Prostate gland (tissue), 2 donors: ENCODE measurements around the gene TEX14. TPM values are rescaled to one million over a fixed set of nuclear protein-coding genes. Genes with fewer than 3 reads are reported as not detected.

Experiments
- DNase-seq: peaks from one replicate; pipeline ENCODE4 v3.0.0-alpha.2; 2019; ENCODE audit warnings: low spot score
- H3K27ac ChIP-seq, 2 donors: fragments of 200-600 bp; sonication (generic); 2 replicates each; pipeline ENCODE4 v1.5.1; 2017 to 2019
- H3K27me3 ChIP-seq: fragments of 200-600 bp; sonication (generic); replicated peaks from 2 replicates; pipeline ENCODE4 v1.5.1; 2019; ENCODE audit not compliant: insufficient read depth
- H3K36me3 ChIP-seq, 2 donors: fragments of 200-600 bp; sonication (generic); 1 replicate in 1 of 2; 2 replicates in 1 of 2; pipeline versions ENCODE4 v1.5.1 to v1.8.1; 2017 to 2019
- H3K4me1 ChIP-seq: fragments of 200-600 bp; sonication (generic); replicated peaks from 2 replicates; pipeline ENCODE4 v1.5.1; 2019
- H3K4me3 ChIP-seq, 2 donors: fragments of 200-600 bp; sonication (generic); 2 replicates each; pipeline ENCODE4 v1.5.1; 2017 to 2019
- H3K9me3 ChIP-seq: fragments of 200-600 bp; sonication (generic); 2 replicates; pipeline ENCODE4 v1.5.1; 2017
- POLR2A ChIP-seq: fragments of 450-650 bp; IDR thresholded peaks from one replicate; pipeline ENCODE4 v1.6.1; 2016; ENCODE audit warnings: antibody characterized with exemption, mild to moderate bottlenecking
- POLR2AphosphoS5 ChIP-seq: sonication (generic); formaldehyde crosslinking; IDR thresholded peaks from one replicate; pipeline ENCODE4 v1.6.1; 2017; ENCODE audit warnings: antibody characterized with exemption
- WGBS: methylation state at CpG from one replicate; pipeline ENCODE4 v1.1.5; 2018; 5-methylcytosine and 5-hydroxymethylcytosine counted together
- intact Hi-C: fragments of 100-400 bp; cut with DNase I; formaldehyde crosslinking; loops from one replicate; pipeline ENCODE4 v1.14.2; 2022
- total RNA-seq, 2 donors: library from RNA; depleted of rRNA; stranded (reverse); fragments of >200 nt; gene quantifications; one replicate each; pipeline ENCODE4 v1.1.0, GENCODE V29; 2016
- TF ChIP-seq, protein P1 (sequence below), 4 experiments: fragments of 200-600 bp in 2 of 4; fragments of 450-650 bp in 2 of 4; sonication (generic) in 2 of 4; IDR thresholded peaks; 1 replicate in 3 of 4; 2 replicates in 1 of 4; pipeline ENCODE4 v1.5.1; 2016 to 2019; ENCODE audit warnings: antibody characterized with exemption in 4 of 4, mild to moderate bottlenecking in 2 of 4, moderate library complexity in 2 of 4

The TEX14 gene
- total RNA-seq, 2 donors from 2014 or later, result 0.50 to 14.3 TPM

DNA sequence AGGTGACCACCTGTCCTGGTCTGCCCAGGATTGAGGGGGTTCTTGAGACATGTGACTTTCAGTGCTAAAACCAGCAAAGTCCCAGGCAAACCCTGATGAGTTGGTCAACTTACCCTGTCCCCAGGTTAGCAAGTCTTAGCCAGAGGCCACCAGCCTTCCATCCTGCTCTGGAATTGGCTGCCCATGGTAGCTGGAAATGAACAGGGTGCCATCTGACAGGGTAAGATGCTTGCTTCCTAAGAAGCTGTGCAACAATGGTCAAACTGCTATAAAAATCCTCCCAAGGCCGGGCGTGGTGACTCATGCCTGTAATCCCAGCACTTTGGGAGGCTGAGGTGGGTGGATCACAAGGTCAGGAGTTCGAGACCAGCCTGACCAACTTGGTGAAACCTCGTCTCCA lies 154.6 kb downstream of the TEX14 start:
- no peak for TF ChIP-seq POLR2AphosphoS5
- TF ChIP-seq POLR2A, result no peak
- TF ChIP-seq, protein P1, sequence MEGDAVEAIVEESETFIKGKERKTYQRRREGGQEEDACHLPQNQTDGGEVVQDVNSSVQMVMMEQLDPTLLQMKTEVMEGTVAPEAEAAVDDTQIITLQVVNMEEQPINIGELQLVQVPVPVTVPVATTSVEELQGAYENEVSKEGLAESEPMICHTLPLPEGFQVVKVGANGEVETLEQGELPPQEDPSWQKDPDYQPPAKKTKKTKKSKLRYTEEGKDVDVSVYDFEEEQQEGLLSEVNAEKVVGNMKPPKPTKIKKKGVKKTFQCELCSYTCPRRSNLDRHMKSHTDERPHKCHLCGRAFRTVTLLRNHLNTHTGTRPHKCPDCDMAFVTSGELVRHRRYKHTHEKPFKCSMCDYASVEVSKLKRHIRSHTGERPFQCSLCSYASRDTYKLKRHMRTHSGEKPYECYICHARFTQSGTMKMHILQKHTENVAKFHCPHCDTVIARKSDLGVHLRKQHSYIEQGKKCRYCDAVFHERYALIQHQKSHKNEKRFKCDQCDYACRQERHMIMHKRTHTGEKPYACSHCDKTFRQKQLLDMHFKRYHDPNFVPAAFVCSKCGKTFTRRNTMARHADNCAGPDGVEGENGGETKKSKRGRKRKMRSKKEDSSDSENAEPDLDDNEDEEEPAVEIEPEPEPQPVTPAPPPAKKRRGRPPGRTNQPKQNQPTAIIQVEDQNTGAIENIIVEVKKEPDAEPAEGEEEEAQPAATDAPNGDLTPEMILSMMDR (IDR thresholded peaks at IDR 0.05), result no peak
- H3K27me3 ChIP-seq, result no peaks in the 10 kb centered on the region
- intact Hi-C loops, result loop anchor here (10.0 kb wide), 1 partner anchor 48 kb away; no protein-coding TSS in a partner anchor
- no peak overlapping the region for H3K27ac ChIP-seq
- no peaks in the 10 kb centered on the region for H3K9me3 ChIP-seq
- 74% methylated on average over 4 of the region's 4 CpGs for WGBS
- no peaks in the 10 kb centered on the region for H3K36me3 ChIP-seq
- no peak for DNase-seq
- no peaks in the 10 kb centered on the region for H3K4me1 ChIP-seq
- no peak overlapping the region for H3K4me3 ChIP-seq

DNA sequence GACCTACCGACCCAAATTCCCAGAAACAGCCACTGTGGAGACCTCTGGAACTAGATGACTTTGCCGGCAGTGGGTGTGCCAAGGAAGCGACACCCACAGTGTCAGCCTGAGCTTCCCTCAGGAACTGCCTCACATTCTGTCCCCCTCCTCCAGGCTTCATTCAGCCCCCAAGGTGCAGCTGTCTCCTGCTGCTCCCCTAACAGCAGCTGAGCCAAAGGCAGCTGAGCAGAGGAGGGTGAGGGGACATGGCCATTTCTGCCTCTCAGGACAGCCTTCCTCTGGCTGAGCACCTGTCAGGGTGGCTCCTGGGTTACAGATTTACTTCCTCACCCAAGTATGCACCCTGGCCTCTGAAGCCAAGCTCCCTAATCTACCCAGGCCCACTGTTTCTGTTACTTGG lies 155.3 kb downstream of the TEX14 start:
- 70% methylated on average over 3 of the region's 3 CpGs for WGBS
- Histone ChIP-seq H3K4me3 (no peak overlapping the region), H3K9me3 (no peaks in the 10 kb centered on the region), H3K36me3 (no peaks in the 10 kb centered on the region), H3K27me3 (no peaks in the 10 kb centered on the region), H3K4me1 (no peaks in the 10 kb centered on the region), H3K27ac (no peak overlapping the region)
- no peak for DNase-seq
- intact Hi-C loops, result loop anchor here (10.0 kb wide), 1 partner anchor 48 kb away; no protein-coding TSS in a partner anchor
- no peak for TF ChIP-seq POLR2A

DNA sequence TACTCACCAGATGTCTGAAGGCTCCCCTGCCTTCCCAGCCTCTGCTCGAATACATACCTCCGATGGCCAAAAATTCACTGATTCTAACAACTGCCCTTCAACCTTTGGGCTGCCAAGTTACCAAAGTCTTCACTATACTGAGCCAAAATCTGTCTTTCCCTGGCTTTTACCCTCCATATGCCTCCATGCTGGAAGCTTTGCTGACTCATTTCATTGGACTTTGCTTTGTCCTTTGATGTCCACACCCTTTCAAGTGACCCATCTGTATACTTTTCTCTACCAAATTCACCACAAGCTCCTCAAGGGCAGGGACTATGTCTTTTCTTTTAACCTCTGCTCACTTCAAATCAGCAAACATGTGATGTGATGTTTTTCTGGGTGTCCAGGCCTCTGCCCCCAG lies 156.4 kb downstream of the TEX14 start:
- Histone ChIP-seq H3K36me3 (no peaks in the 10 kb centered on the region), H3K27me3 (no peaks in the 10 kb centered on the region), H3K9me3 (no peaks in the 10 kb centered on the region), H3K4me3 (no peak overlapping the region), H3K4me1 (no peaks in the 10 kb centered on the region), H3K27ac (no peak overlapping the region)
- no peak for TF ChIP-seq POLR2A
- no peak for TF ChIP-seq POLR2AphosphoS5
- TF ChIP-seq, protein P1 (IDR thresholded peaks at IDR 0.05), result no peak
- no peak for DNase-seq
- intact Hi-C loops, result loop anchor here (10.0 kb wide), 1 partner anchor 49 kb away; no protein-coding TSS in a partner anchor
- 81% methylated on average over 2 of the region's 2 CpGs for WGBS

DNA sequence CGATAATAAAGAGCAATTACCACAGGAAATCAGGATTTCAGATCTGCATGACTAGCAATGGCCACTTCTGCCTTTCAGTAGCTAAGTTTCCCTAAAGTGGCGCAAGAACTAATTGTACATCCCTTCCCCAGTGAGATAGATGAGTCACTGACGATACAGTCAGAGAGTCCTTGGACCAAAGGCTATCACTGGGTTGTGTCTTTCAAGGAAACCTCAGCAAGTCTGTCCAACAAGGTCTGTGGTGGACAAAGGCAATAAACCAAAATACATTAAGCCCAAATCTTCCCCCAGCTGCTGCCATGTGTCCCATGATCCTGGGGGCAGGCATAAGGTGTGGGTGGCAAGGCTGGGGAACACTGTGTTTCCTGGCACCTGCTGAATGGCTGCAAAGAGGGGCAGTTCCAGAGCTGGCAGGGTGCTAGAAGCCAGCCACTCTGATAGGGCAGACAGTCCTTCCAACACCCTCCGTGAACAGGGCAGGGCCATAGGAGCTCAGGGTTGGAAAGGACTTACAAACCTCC lies 156.9 kb downstream of the TEX14 start:
- WGBS, result 84% methylated on average over 4 of the region's 4 CpGs
- intact Hi-C loops, result loop anchor here (10.0 kb wide), 1 partner anchor 50 kb away; no protein-coding TSS in a partner anchor
- Histone ChIP-seq H3K4me3 (no peak overlapping the region), H3K27ac (no peak overlapping the region), H3K27me3 (no peaks in the 10 kb centered on the region), H3K4me1 (no peaks in the 10 kb centered on the region), H3K36me3 (no peaks in the 10 kb centered on the region), H3K9me3 (no peaks in the 10 kb centered on the region)
- TF ChIP-seq POLR2A, result no peak
- TF ChIP-seq POLR2AphosphoS5, result no peak
- TF ChIP-seq, protein P1 (IDR thresholded peaks at IDR 0.05), result no peak
- no peak for DNase-seq

DNA sequence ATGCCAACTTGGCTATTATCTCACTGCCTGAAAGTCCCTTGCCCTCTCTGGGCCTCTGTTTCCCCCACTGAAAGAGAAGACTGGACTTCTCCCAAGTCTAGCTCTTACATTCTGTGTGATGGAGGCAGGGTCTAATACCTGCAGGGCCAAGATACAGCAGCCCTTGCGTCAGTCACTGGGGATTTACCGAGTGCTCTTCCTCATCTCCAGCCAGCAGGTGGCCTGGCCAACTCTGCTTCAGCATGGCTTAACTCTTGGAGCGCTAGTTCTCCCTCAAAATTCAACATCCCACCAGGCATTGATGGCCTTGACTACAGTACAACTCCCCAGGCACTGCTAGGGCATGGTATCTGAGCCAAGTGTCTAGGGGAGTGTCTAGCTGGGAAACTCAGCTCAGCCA lies 157.5 kb downstream of the TEX14 start:
- Histone ChIP-seq H3K36me3 (no peaks in the 10 kb centered on the region), H3K4me3 (no peak overlapping the region), H3K27me3 (no peaks in the 10 kb centered on the region), H3K27ac (no peak overlapping the region), H3K4me1 (no peaks in the 10 kb centered on the region), H3K9me3 (no peaks in the 10 kb centered on the region)
- DNase-seq, result no peak
- 74% methylated on average over 3 of the region's 3 CpGs for WGBS
- TF ChIP-seq POLR2AphosphoS5 (no peak), POLR2A (no peak)
- TF ChIP-seq, protein P1 (IDR thresholded peaks at IDR 0.05), result no peak
- intact Hi-C loops, result loop anchor here (10.0 kb wide), 1 partner anchor 50 kb away; no protein-coding TSS in a partner anchor
